Body of pancreas (tissue), 4 donors: ENCODE results near the gene CAAP1. TPM values are rescaled to one million over a fixed set of nuclear protein-coding genes. Genes with fewer than 3 reads are reported as not detected.

Experiments used
- ATAC-seq: fragments of 150-250 bp; one replicate; pipeline ENCODE4 v1.9.1; 2016
- DNase-seq, 4 donors: peaks; one replicate each; pipeline ENCODE4 v3.0.0-alpha.2; 2019
- H3K27ac ChIP-seq, 4 donors: fragments of 200-600 bp; sonication (generic); 1 replicate in 3 of 4; 2 replicates in 1 of 4; pipeline versions ENCODE4 v1.5.1 to v1.6.1; 2016 to 2019; ENCODE audit warnings: mild to moderate bottlenecking in 1 of 4, mixed read lengths in 1 of 4, moderate library complexity in 1 of 4
- H3K27me3 ChIP-seq, 2 donors: fragments of 200-600 bp; sonication (generic); one replicate each; pipeline ENCODE4 v1.6.0; 2016; ENCODE audit warnings: mild to moderate bottlenecking in 1 of 2
- H3K36me3 ChIP-seq, 2 donors: fragments of 200-600 bp; sonication (generic); replicated peaks in 1 of 2; 2 replicates each; pipeline ENCODE4 v1.5.1; 2016; ENCODE audit warnings: low read depth in 2 of 2; ENCODE audit not compliant: insufficient read depth in 1 of 2
- H3K4me1 ChIP-seq: fragments of 200-600 bp; sonication (generic); one replicate; pipeline ENCODE4 v1.6.0; 2016
- H3K4me3 ChIP-seq, 2 donors: fragments of 200-600 bp; sonication (generic); 1 replicate in 1 of 2; 2 replicates in 1 of 2; pipeline ENCODE4 v1.5.1; 2016 to 2019
- H3K9me3 ChIP-seq, 3 donors: fragments of 200-600 bp; sonication (generic); 1 replicate in 2 of 3; 2 replicates in 1 of 3; pipeline ENCODE4 v1.5.1; 2016
- CTCF ChIP-seq, 7 experiments: fragments of 450-650 bp in 4 of 7; fragments of 200-600 bp in 3 of 7; sonication (generic) in 3 of 7; IDR thresholded peaks; one replicate each; pipeline ENCODE4 v1.5.1; 2016 to 2019; ENCODE audit warnings: antibody characterized with exemption in 7 of 7
- POLR2A ChIP-seq, 3 donors: fragments of 450-650 bp; IDR thresholded peaks; one replicate each; pipeline ENCODE4 v1.6.1; 2016; ENCODE audit warnings: antibody characterized with exemption in 3 of 3, mild to moderate bottlenecking in 2 of 3
- WGBS, 2 donors: methylation state at CpG; one replicate each; pipeline ENCODE4 v1.1.5; 2017; 5-methylcytosine and 5-hydroxymethylcytosine counted together
- intact Hi-C: fragments of 100-400 bp; cut with DNase I; formaldehyde crosslinking; loops from one replicate; pipeline ENCODE4 v1.15.1; 2023
- total RNA-seq, 2 donors: library from RNA; depleted of rRNA; stranded (reverse); fragments of >200 nt; gene quantifications; one replicate each; pipeline ENCODE4 v1.1.0, GENCODE V29; 2016

Gene CAAP1
- total RNA-seq, 2 donors from 2014 or later, result 14.0 to 26.7 TPM

- no peak for DNase-seq
- no peaks in the 10 kb centered on the region for H3K27me3 ChIP-seq
- H3K36me3 ChIP-seq, result peaks cover 4 to 7% of the 10 kb centered on the region in 2 donors
- TF ChIP-seq POLR2A (IDR thresholded peaks at IDR 0.05) (no peak), CTCF (IDR thresholded peaks at IDR 0.05) (no peak)
- H3K4me3 ChIP-seq, result no peak overlapping the region
- H3K9me3 ChIP-seq, result no peaks in the 10 kb centered on the region
- WGBS, 2 donors, result 61 to 64% methylated on average over 1 of the region's 1 CpG
- no peak for ATAC-seq
- intact Hi-C loops, result loop anchor here (10.0 kb wide), 1 partner anchor 50 kb away; the partner anchor contains the start of gene IFT74
- H3K27ac ChIP-seq, result no peak overlapping the region
- H3K4me1 ChIP-seq, result peaks cover 8% of the 10 kb centered on the region
Measured at GRCh38 chr9:26904671-26905070, 12.1 kb upstream of the CAAP1 start.

GRCh38 chr9:26904070-26904469 is 11.5 kb upstream of the CAAP1 start:
- H3K4me1 ChIP-seq, result peaks cover 8% of the 10 kb centered on the region
- no peak overlapping the region for H3K27ac ChIP-seq
- H3K9me3 ChIP-seq, result no peaks in the 10 kb centered on the region
- peaks cover 4 to 7% of the 10 kb centered on the region in 2 donors for H3K36me3 ChIP-seq
- DNase-seq (no peak), ATAC-seq (no peak)
- intact Hi-C loops, result loop anchor here (10.0 kb wide), 1 partner anchor 51 kb away; the partner anchor contains the start of gene IFT74
- H3K4me3 ChIP-seq, result no peak overlapping the region
- no peaks in the 10 kb centered on the region for H3K27me3 ChIP-seq
- 66 to 85% methylated on average over 3 of the region's 3 CpGs for WGBS, 2 donors
- no peak for TF ChIP-seq CTCF (IDR thresholded peaks at IDR 0.05)

GRCh38 chr9:26893030-26893676 is 551 bp upstream of the CAAP1 start:
- intact Hi-C loops, result no loop called here
- WGBS, 2 donors, result 7 to 12% methylated on average over 7 of the region's 7 CpGs
- Histone ChIP-seq H3K27ac (peak overlapping the region; percentile 85 to 99 (median 94)), H3K27me3 (no peaks in the 10 kb centered on the region), H3K4me1 (peaks cover 32% of the 10 kb centered on the region), H3K36me3 (no peaks in the 10 kb centered on the region), H3K4me3 (peak overlapping the region in 1 of 2 donors; percentile 94), H3K9me3 (no peaks in the 10 kb centered on the region)
- TF ChIP-seq POLR2A (IDR thresholded peaks at IDR 0.05), result no peak
- no peak for TF ChIP-seq CTCF (IDR thresholded peaks at IDR 0.05)
- DNase-seq, result no peak
- ATAC-seq, result no peak

- Histone ChIP-seq H3K27me3 (no peaks in the 10 kb centered on the region), H3K4me1 (peaks cover 39% of the 10 kb centered on the region), H3K27ac (peak overlapping the region; percentile 85 to 99 (median 94)), H3K4me3 (peak overlapping the region; percentile 58 to 94), H3K9me3 (no peaks in the 10 kb centered on the region), H3K36me3 (no peaks in the 10 kb centered on the region)
- WGBS, 2 donors, result 0 to 1% methylated on average over 14 of the region's 14 CpGs
- TF ChIP-seq CTCF (IDR thresholded peaks at IDR 0.05), result no peak
- TF ChIP-seq POLR2A (IDR thresholded peaks at IDR 0.05), result no peak
- DNase-seq (no peak), ATAC-seq (no peak)
- intact Hi-C loops, result no loop called here
Measured at GRCh38 chr9:26891726-26892125, 876 bp downstream of the CAAP1 start.

- Histone ChIP-seq H3K27ac (no peak overlapping the region), H3K4me1 (peaks cover 30% of the 10 kb centered on the region), H3K36me3 (peaks cover 0 to 8% of the 10 kb centered on the region in 2 donors), H3K9me3 (no peaks in the 10 kb centered on the region), H3K4me3 (no peak overlapping the region), H3K27me3 (no peaks in the 10 kb centered on the region)
- intact Hi-C loops, result no loop called here
- TF ChIP-seq POLR2A (IDR thresholded peaks at IDR 0.05) (no peak), CTCF (IDR thresholded peaks at IDR 0.05) (no peak)
- 86 to 90% methylated on average over 1 of the region's 1 CpG for WGBS, 2 donors
- no peak for DNase-seq
- no peak for ATAC-seq
Measured at GRCh38 chr9:26888271-26888670, 4.3 kb downstream of the CAAP1 start.
